ENCODE results near the gene CLDN18.
A peak's percentile ranks its signal among the peaks of the same experiment; 100 is the strongest.

The CLDN18 gene

DNA sequence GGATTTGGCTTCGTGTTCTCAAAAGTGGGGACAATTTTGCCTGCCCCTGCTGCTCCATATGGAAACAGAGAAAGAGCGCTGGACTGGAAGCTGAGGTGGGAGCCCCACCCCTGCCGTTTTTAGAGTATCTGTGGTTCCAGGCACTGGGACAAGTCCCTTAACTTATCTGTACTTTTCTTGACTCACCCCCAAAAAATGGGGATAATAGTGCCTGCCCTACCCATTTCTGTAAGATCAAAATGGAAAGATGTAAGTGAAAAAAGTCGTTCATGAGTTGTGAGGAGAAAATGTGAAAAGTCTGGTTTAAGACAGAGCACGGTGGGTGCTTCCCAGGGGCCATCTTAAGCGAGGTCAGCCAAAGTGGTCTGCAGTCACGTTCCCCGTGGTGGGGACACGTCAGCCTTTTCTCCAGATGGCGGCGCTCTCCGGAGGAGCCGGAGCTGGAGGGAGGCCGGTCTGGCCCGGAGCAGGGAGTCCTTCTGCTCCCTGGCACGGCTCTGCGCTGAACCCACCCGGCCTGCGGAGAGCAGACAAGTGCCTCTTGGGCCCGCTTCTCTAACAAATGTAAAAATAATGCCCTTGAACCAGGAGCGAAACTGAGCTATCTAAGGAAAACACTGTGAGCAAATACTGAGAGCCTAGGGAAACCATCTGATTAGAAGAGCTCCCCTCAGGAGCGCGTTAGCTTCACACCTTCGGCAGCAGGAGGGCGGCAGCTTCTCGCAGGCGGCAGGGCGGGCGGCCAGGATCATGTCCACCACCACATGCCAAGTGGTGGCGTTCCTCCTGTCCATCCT, at the start of gene CLDN18:
TSS of gene CLDN18 (plus strand) at position 690 of the 797 bp plus-strand sequence. CDS start at position 751, 61 bp downstream.
- no peak for DNase-seq (ENCODE audit: low spot score)

DNA sequence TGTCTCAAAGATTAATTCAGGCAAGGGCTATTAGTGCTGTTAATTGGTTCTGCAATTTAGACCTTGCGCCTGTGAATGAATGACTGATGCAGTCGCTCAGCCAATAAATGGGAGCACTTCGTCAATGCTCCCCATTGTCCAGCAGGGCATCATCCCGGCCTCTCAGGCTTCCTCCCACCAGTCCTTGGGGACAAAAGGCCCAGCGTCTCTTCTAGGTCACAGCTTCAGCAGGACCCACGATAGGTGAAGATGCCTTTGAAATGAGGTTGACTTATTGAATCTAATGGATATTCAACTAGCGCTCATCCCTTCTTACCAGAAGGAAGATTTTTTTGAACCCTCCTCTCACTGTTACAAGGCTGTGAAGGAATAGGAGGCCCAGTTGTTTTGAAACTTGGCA, 47.7 kb upstream of the CLDN18 start:
- no peak for DNase-seq (ENCODE audit: low spot score)

DNA sequence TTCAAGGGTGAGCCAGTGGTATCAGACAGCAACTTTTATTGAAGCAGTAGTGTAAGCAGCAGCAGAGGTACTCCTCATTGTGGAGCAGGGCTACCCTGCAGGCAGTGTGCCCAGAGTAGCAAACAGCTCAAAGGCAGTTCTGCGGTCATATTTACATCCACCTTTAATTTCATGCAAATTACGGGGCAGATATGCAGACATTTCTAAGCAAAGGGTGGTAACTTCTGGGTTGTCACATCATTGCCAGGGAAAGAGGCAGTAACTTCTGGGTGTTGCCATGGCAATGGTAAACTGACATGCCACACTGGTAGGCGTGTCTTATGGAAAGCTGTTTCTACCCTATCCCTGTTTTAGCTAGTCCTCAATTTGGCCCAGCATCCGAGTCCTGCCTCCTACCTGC, 46.5 kb upstream of the CLDN18 start:
- DNase-seq (ENCODE audit: low spot score), result no peak

DNA sequence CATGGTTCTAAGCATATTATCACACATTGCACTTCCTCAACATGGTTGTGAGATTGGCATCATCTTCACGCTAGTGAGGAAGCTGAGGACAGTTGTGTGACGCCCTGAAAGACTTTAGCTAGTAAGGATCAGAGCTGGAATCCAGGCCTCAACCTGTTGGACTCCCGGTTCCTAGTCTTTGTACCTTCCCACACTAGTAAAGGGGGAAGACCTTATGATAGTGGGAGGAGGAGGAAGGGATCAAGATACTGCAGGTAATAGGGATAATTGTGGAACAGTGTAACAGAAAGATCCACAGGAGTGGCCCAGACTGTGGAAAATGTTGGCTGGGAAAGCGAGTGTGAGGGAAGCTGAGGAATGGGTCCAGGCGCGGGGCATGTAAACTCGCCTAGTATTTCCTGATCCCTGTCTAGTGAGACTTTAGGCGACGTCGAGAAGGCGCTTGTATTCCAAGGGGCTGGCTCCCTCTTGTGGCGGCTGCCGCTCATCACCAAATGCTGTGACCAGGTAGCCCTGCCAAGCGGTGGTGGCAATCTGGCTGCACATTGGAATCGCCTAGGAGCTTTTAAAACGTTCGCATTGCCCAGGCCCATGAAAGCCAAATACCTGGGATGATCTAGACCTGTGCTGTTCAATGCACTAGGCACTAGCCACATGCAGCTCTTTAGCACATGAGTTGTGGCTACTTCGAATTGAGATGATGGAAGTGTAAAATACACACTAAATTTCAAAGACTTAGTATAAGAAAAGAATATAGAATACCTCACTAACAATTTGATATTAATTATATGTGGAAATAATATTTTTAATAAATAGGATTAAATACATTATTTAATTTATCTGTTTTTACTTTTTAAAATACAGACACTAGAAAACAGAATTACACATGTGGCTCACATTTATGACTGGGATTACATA, 38.8 kb upstream of the CLDN18 start:
- DNase-seq (ENCODE audit: low spot score), result peak; percentile 89

DNA sequence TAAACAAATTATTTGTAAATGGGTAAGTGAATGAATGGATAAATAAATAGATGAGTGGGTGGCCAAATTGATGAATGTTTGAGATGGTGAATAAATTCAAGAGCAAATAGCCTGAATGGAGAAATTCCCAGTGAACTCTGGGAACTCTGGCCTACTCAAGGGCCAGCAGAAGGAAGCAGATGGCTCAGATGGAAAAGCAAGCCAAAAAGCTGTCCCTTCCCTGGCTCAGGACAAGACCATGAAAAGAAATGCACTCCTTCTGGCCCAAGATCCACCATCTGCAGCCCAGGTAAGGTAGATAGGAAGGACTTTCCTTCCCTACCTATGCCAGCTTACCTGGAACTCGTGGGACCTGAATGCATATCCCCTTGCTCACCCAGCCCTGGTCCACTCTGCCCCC, 37.6 kb upstream of the CLDN18 start:
- no peak for DNase-seq (ENCODE audit: low spot score)

DNA sequence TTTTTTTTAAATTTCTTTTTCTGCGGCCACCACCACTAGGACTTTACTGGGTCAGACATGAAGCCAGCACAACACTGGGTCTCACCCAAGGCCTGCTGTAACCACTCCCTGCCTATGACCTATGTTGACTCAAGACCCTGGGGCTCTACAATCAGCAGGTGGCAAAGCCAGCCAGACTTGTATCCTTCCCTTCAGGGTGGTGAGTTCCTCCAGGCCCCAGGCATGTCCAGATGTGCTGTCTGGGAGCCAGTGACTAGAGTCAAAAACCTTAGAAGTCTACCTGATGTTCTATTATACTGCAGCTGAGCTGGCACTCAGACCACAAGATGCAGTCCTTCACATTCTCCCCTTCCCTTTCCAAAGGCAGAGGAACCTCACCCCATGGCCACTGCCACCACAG, 31.6 kb upstream of the CLDN18 start:
- no peak for DNase-seq (ENCODE audit: low spot score)

- no peak for DNase-seq (ENCODE audit: low spot score)
Observed at GRCh38 chr3:137987723-137988122, 22.2 kb upstream of the CLDN18 start.

DNA sequence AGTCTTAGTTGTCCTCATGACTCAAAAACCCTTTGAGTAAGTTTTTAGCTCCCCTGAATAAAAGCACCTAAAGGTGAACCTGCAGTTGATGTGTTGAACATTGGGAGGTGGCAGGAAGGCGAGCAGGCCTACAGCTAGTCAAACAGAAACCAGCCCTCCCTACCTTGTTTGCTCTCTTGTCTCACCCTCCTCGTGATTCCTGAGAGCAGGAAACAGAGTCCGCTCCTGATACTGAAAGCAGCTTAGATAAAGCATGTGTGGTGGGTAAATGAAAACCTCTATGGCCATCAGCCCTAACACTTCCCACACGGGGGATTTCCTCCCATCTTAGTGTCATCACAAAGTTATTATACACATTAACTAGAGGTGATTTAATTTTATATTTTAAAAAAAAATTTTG, 21.8 kb upstream of the CLDN18 start:
- DNase-seq (ENCODE audit: low spot score), result no peak

- DNase-seq (ENCODE audit: low spot score), result no peak
Observed at GRCh38 chr3:137988982-137989381, 21.0 kb upstream of the CLDN18 start.

DNA sequence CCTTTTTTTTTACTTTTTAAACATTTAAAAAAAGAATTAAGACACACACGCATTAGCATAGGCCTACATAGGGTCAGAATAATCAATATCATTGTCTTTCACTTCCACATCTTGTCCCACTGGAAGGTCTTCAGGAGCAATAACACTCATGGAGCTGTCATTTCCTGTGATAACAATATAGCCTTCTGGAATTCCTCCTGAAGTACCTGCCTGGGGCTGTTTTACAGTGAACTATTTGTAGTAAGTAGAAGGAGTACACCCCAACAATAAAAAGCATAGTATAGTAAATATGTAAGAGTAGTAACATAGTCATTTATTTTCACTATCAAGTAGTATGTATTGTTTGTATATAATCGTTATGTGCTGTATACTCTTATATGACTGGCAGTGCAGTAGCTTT, 19.5 kb upstream of the CLDN18 start:
- DNase-seq (ENCODE audit: low spot score), result no peak

DNA sequence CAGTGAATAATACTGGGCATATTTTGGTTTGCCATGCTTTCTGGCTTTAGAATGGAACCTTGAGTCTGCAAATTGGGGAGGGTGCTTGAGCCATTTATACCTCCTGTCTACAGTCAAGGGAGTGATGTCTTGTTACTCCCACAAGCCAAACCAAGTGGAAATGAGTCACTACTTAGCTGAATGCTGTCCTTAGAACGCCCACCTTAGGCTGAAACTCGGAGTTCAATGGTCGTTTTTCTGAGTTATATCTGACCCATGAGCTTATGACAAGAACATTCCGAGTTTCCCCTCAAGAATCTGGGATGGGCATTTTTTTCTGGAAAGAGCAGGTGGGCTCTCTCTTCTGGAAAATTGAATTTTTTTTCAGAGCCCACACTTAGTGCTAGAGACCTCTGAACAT, 17.4 kb upstream of the CLDN18 start:
- DNase-seq (ENCODE audit: low spot score), result no peak

GRCh38 chr3:137998121-137999042, 11.6 kb upstream of the CLDN18 start:
- DNase-seq (ENCODE audit: low spot score), result no peak

DNA sequence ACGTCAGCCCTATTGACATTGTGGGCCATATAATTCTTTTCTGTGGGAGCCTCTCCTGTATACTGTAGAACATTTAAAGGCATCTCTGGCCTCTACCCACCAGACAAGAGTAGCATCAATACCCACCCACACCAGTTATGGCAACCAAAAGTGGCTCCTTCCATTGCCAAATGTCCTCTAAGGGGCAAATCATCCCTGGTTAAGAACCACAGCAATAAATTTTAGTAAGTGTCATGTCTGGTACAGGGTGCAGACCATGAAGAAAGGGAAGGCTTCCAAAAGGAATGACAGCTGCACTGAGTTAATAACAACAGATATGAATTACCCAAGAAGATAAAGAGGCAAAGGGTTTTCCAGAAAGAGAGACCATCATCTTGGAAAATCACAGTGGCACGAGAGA, 6.9 kb upstream of the CLDN18 start:
- DNase-seq (ENCODE audit: low spot score), result no peak

DNA sequence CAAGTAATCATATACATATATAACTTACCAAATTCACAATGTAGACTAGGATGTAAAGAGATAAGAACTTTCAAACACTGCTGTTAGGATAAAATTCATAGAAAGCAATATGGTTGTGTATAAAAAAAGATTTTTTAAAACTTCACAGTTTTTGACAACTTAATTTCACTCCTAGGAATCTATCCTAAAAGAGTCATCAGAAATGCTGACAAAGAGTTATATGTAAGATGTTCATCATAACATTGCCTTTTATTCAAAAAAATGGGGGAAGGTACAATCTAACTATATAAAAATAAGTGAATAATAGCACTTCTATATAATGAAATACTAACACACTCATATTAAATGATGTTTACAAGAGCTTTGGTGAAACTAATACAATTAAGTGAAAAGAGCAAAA, 4.3 kb upstream of the CLDN18 start:
- no peak for DNase-seq (ENCODE audit: low spot score)

- DNase-seq (ENCODE audit: low spot score), result no peak
Observed at GRCh38 chr3:138007898-138008297, 2.1 kb upstream of the CLDN18 start.

DNA sequence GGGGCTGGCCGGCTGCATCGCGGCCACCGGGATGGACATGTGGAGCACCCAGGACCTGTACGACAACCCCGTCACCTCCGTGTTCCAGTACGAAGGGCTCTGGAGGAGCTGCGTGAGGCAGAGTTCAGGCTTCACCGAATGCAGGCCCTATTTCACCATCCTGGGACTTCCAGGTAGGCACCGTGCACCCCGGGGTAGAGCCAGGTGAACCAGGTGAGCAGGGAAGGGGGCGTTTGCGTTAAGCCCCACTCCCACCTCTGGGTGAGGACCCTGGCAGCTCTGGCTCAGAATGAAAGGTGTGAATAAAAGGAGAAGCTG, 267 bp downstream of the CLDN18 start:
- DNase-seq (ENCODE audit: low spot score), result no peak

GRCh38 chr3:138011722-138012121, 1.8 kb downstream of the CLDN18 start:
- DNase-seq (ENCODE audit: low spot score), result no peak

- no peak for DNase-seq (ENCODE audit: low spot score)
Observed at GRCh38 chr3:138012526-138012925, 2.6 kb downstream of the CLDN18 start.

DNA sequence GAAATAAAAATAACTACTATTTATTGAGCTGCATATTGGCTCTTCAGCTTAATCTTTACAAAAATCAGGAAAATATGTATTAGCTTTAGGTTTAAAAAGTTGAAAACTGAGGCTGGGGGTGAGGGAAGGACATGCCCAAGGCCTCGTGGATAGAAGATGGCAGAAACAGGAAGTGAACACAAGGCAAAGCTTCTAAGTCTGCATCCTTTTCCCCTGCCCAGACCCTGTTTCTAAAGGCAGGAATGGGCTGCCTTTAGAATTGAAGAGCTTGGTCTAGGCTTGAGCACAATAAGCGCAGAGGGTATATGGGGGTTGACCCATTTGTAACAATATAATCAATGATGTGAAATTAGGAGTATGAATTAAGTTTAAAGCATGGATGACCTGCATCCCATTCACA, 6.1 kb downstream of the CLDN18 start:
- DNase-seq (ENCODE audit: low spot score), result no peak

GRCh38 chr3:138019281-138020069, 9.5 kb downstream of the CLDN18 start:
- DNase-seq (ENCODE audit: low spot score), result no peak

GRCh38 chr3:138023754-138024153, 13.8 kb downstream of the CLDN18 start:
- no peak for DNase-seq (ENCODE audit: low spot score)

Data from AG20443 (cell line).